ENCODE results near the gene TCEA2.

Gene TCEA2

GRCh38 chr20:64079273-64080012 lies 16.4 kb downstream of the TCEA2 start, which contains the start of gene RGS19:
TSS of gene RGS19 (minus strand) at chr20:64079518. CDS start at chr20:64076886, 2,632 bp downstream.
- peaks cover 48% of the 10 kb centered on the region for H3K27me3 ChIP-seq (ENCODE audit: insufficient read depth, low read depth)
- H3K27ac ChIP-seq, result no peak within 1 kb of the TSS
- H2AFZ ChIP-seq (ENCODE audit: low read depth), result peak within 1 kb of the TSS; percentile 87
- TF ChIP-seq CTCF (conservative IDR thresholded peaks at IDR 0.05; ENCODE audit: low read depth, low read length), result no peak
- peak within 1 kb of the TSS; percentile 74 for H3K9ac ChIP-seq
- no peaks in the 10 kb centered on the region for H3K36me3 ChIP-seq (ENCODE audit: insufficient read depth)
- peak within 1 kb of the TSS; percentile 98 for H3K4me2 ChIP-seq
- H3K4me1 ChIP-seq (ENCODE audit: low read depth, poor library complexity, severe bottlenecking), result peaks cover 20% of the 10 kb centered on the region
- no peaks in the 10 kb centered on the region for H4K20me1 ChIP-seq (ENCODE audit: insufficient read depth)
- H3K4me3 ChIP-seq (IDR thresholded peaks at IDR 0.05; ENCODE audit: insufficient read depth, low read depth, low read length), result no peak within 1 kb of the TSS
- H3K79me2 ChIP-seq (ENCODE audit: insufficient read depth, low read depth), result no peaks in the 10 kb centered on the region

- Histone ChIP-seq H4K20me1 (ENCODE audit: insufficient read depth) (no peaks in the 10 kb centered on the region), H3K4me3 (IDR thresholded peaks at IDR 0.05; ENCODE audit: insufficient read depth, low read depth, low read length) (no peak within 1 kb of the TSS), H3K36me3 (ENCODE audit: insufficient read depth) (no peaks in the 10 kb centered on the region), H3K27me3 (ENCODE audit: insufficient read depth, low read depth) (peaks cover 56% of the 10 kb centered on the region), H3K4me1 (ENCODE audit: low read depth, poor library complexity, severe bottlenecking) (peaks cover 20% of the 10 kb centered on the region), H3K79me2 (ENCODE audit: insufficient read depth, low read depth) (no peaks in the 10 kb centered on the region), H3K27ac (no peak within 1 kb of the TSS), H3K4me2 (peak within 1 kb of the TSS; percentile 98), H3K9ac (peak within 1 kb of the TSS; percentile 74), H2AFZ (ENCODE audit: low read depth) (peak within 1 kb of the TSS; percentile 87)
- TF ChIP-seq CTCF (conservative IDR thresholded peaks at IDR 0.05; ENCODE audit: low read depth, low read length), result no peak
Measured at GRCh38 chr20:64080013-64080812, 17.2 kb downstream of the TCEA2 start, which contains the start of gene OPRL1. TSS of gene OPRL1 (plus strand) at chr20:64080082. CDS start at chr20:64092721, 12,639 bp downstream.

GRCh38 chr20:64080813-64081623 lies 18.0 kb downstream of the TCEA2 start:
- Histone ChIP-seq H2AFZ (ENCODE audit: low read depth) (no peak overlapping the region), H3K79me2 (ENCODE audit: insufficient read depth, low read depth) (no peaks in the 10 kb centered on the region), H3K4me1 (ENCODE audit: low read depth, poor library complexity, severe bottlenecking) (peaks cover 20% of the 10 kb centered on the region), H3K9ac (no peak overlapping the region), H3K36me3 (ENCODE audit: insufficient read depth) (no peaks in the 10 kb centered on the region), H4K20me1 (ENCODE audit: insufficient read depth) (no peaks in the 10 kb centered on the region), H3K4me3 (IDR thresholded peaks at IDR 0.05; ENCODE audit: insufficient read depth, low read depth, low read length) (no peak overlapping the region), H3K27me3 (ENCODE audit: insufficient read depth, low read depth) (peaks cover 63% of the 10 kb centered on the region), H3K4me2 (no peak overlapping the region), H3K27ac (no peak overlapping the region)
- TF ChIP-seq CTCF (conservative IDR thresholded peaks at IDR 0.05; ENCODE audit: low read depth, low read length), result no peak

GRCh38 chr20:64081624-64081964 lies 18.6 kb downstream of the TCEA2 start:
- no peak for TF ChIP-seq CTCF (conservative IDR thresholded peaks at IDR 0.05; ENCODE audit: low read depth, low read length)
- Histone ChIP-seq H3K4me2 (no peak overlapping the region), H3K9ac (no peak overlapping the region), H3K4me1 (ENCODE audit: low read depth, poor library complexity, severe bottlenecking) (peaks cover 20% of the 10 kb centered on the region), H2AFZ (ENCODE audit: low read depth) (no peak overlapping the region), H3K27ac (no peak overlapping the region), H3K79me2 (ENCODE audit: insufficient read depth, low read depth) (no peaks in the 10 kb centered on the region), H3K36me3 (ENCODE audit: insufficient read depth) (no peaks in the 10 kb centered on the region), H3K27me3 (ENCODE audit: insufficient read depth, low read depth) (peaks cover 69% of the 10 kb centered on the region), H4K20me1 (ENCODE audit: insufficient read depth) (no peaks in the 10 kb centered on the region), H3K4me3 (IDR thresholded peaks at IDR 0.05; ENCODE audit: insufficient read depth, low read depth, low read length) (no peak overlapping the region)
